ENCODE data around the gene FBXL2.

Gene FBXL2

GRCh38 chr3:33273628-33274027 is 3.6 kb upstream of the FBXL2 start (continued):
- TF ChIP-seq PRDM10 (tag by site-specific recombination; IDR thresholded peaks at IDR 0.05) (no peak), ZNF549 (tag by site-specific recombination; IDR thresholded peaks at IDR 0.05) (no peak), ZNF280C (tag by site-specific recombination; IDR thresholded peaks at IDR 0.05) (no peak), ZNF16 (tag by site-specific recombination; IDR thresholded peaks at IDR 0.05; ENCODE audit: low read depth) (no peak), ZNF202 (tag by site-specific recombination; IDR thresholded peaks at IDR 0.05; ENCODE audit: borderline replicate concordance) (no peak), KLF1 (tag by site-specific recombination; IDR thresholded peaks at IDR 0.05) (no peak)

GRCh38 chr3:33278163-33278562 is 921 bp downstream of the FBXL2 start:
- H3K4me3 ChIP-seq (ENCODE audit: low read depth, low read length), result peak overlapping the region; percentile 68
- no peaks in the 10 kb centered on the region for H3K9me3 ChIP-seq (ENCODE audit: control insufficient read depth, insufficient read depth, low read depth, low read length)
- H3K27ac ChIP-seq (ENCODE audit: extremely low read depth, low read depth, low read length), result no peak overlapping the region
- POLR2A ChIA-PET, result no interaction called here
- CTCF ChIA-PET, result interaction anchor here (0.6 to 1.9 kb wide), 3 partner anchors 22 to 147 kb away, joined by 3 to 6 read pairs (median 4); no protein-coding TSS in a partner anchor
- no peaks in the 10 kb centered on the region for H3K36me3 ChIP-seq (ENCODE audit: control insufficient read depth in 2 of 2, insufficient read depth in 1 of 2, low read length in 2 of 2)
- H3K4me1 ChIP-seq (ENCODE audit: control insufficient read depth, insufficient read depth, low read length), result no peaks in the 10 kb centered on the region
- peak; percentile 43; the same call in 1 of the 2 replicates for TF ChIP-seq ZBTB17 (tag by site-specific recombination; IDR thresholded peaks at IDR 0.05)
- peak; percentile 49; the same call in 1 of the 2 replicates for TF ChIP-seq ZNF335 (tag by site-specific recombination; conservative IDR thresholded peaks at IDR 0.05)
- no peak for TF ChIP-seq OVOL3 (tag by site-specific recombination; IDR thresholded peaks at IDR 0.05)
- TF ChIP-seq PRDM6 (tag by site-specific recombination; IDR thresholded peaks at IDR 0.05), result peak; percentile 61
- 0 out of 2 replicates have a peak, but pooled peaks have one; percentile 8 for TF ChIP-seq GLIS1 (tag by site-specific recombination; IDR thresholded peaks at IDR 0.05)

- POLR2A ChIA-PET, result no interaction called here
These were observed 10.5 kb downstream of the FBXL2 start for GRCh38 chr3:33287672-33288282.

More at GRCh38 chr3:33287672-33288282, 10.5 kb downstream of the FBXL2 start:
- Histone ChIP-seq H3K9me3 (ENCODE audit: control insufficient read depth, insufficient read depth, low read depth, low read length) (no peaks in the 10 kb centered on the region), H3K36me3 (ENCODE audit: control insufficient read depth in 2 of 2, insufficient read depth in 1 of 2, low read length in 2 of 2) (no peaks in the 10 kb centered on the region), H3K4me3 (ENCODE audit: low read depth, low read length) (no peak overlapping the region), H3K27ac (ENCODE audit: extremely low read depth, low read depth, low read length) (no peak overlapping the region), H3K4me1 (ENCODE audit: control insufficient read depth, insufficient read depth, low read length) (no peaks in the 10 kb centered on the region)
- CTCF ChIA-PET, result interaction anchor here (0.9 kb wide), 1 partner anchor 13 kb away, joined by 4 read pairs; no protein-coding TSS in a partner anchor
- TF ChIP-seq ZNF416 (tag by site-specific recombination; IDR thresholded peaks at IDR 0.05), result no peak
- TF ChIP-seq ZNF140 (tag by site-specific recombination; IDR thresholded peaks at IDR 0.05), result no peak
- no peak for TF ChIP-seq YY2 (tag by site-specific recombination; IDR thresholded peaks at IDR 0.05)
- no peak for TF ChIP-seq REPIN1 (tag by site-specific recombination; IDR thresholded peaks at IDR 0.05; ENCODE audit: low read depth)
- no peak for TF ChIP-seq ZNF155 (tag by site-specific recombination; IDR thresholded peaks at IDR 0.05)
- no peak for TF ChIP-seq SETDB1 (IDR thresholded peaks at IDR 0.05; ENCODE audit: insufficient read length, low read length)
- no peak for TF ChIP-seq ZSCAN4 (tag by site-specific recombination; IDR thresholded peaks at IDR 0.05)
- TF ChIP-seq ZBTB1 (tag by site-specific recombination; IDR thresholded peaks at IDR 0.05), result no peak
